SK-N-MC (cell line): ENCODE data around the gene IL17C.

ENCODE experiments used
- EZH2 ChIP-seq: fragments of 200-600 bp; sonication (generic); IDR thresholded peaks from one replicate; pipeline ENCODE4 v1.6.1; 2017; ENCODE audit warnings: antibody characterized with exemption
- FOXP2 ChIP-seq: optimal IDR thresholded peaks from 2 replicates; pipeline ENCODE3; 2011; ENCODE audit warnings: mild to moderate bottlenecking, moderate library complexity; ENCODE audit not compliant: insufficient read depth; ENCODE audit errors: extremely low read length, control extremely low read depth
- POLR2AphosphoS5 ChIP-seq: IDR thresholded peaks from 2 replicates; pipeline ENCODE4 v1.6.1; 2012; ENCODE audit warnings: mild to moderate bottlenecking, low read depth, low read length, borderline replicate concordance

- TF ChIP-seq EZH2 (no peak), POLR2AphosphoS5 (no peak), FOXP2 (no peak)
These were observed 17.4 kb downstream of the IL17C start for GRCh38 chr16:88655733-88656281.
